ENCODE results near the gene NBEAL2.

The NBEAL2 gene

DNA sequence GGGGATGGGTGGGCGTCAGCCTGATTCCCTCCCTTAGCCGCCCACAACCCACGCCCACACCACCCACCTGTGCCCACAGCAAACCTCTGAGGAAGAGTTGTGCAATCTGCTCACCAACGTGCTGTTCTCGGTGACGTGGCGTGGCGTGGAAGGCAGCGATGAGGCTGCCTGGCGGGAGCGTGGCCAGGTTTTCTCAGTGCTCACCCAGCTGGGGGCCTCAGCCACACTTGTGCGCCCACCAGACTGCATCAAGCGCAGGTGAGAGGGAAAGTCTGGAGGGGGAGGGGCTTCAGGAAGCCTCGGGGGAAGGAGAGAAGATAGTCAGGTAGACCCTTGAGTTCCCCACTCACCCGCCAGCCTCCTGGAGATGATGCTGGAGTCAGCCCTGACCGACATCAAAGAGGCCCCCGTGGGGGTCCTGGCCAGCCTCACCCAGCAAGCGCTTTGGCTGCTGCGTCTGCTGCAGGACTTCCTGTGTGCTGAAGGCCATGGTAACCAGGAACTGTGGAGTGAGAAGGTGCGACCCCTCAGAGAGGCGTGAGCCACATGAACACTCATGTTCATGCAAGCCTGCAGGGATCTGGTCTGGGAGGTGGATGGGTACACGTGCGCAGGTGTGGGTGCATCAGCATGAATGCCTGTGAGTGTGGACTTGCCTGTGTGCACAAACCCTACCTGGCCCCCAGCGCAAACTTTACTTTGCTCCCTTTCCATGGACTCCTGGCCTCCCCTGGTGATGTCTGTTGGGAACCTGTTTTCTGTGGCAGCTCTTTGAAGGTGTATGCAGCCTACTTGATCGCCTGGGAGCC is 21.7 kb downstream of the NBEAL2 start:
- H3K4me1 ChIP-seq (ENCODE audit: control insufficient read depth in 2 of 2, insufficient read depth in 1 of 2, low read depth in 1 of 2, low read length in 2 of 2) = peaks cover 3 to 4% of the 10 kb centered on the region in 2 donors
- H4K8ac ChIP-seq (ENCODE audit: low read depth, low read length) = no peak overlapping the region
- no peak overlapping the region for H2BK5ac ChIP-seq (ENCODE audit: low read length)
- no peak overlapping the region for H3K4me3 ChIP-seq (ENCODE audit: low read length in 2 of 2)
- no CpG with 5 or more reads among the region's 25 CpGs for WGBS, 2 donors (ENCODE audit: extremely low coverage in 2 of 2, insufficient read length in 2 of 2, insufficient replicate concordance in 1 of 2)
- no peak overlapping the region for H3K18ac ChIP-seq (ENCODE audit: low read length)
- H3K27ac ChIP-seq (replicated peaks; ENCODE audit: low read length) = no peak overlapping the region
- peak overlapping the region; percentile 3 for H3K9ac ChIP-seq (ENCODE audit: low read depth, low read length, poor library complexity)
- peak overlapping the region; percentile 6 for H2BK12ac ChIP-seq (ENCODE audit: low read length)
- no peak overlapping the region for H3K23ac ChIP-seq (ENCODE audit: low read depth, low read length, poor library complexity)
- no peak overlapping the region for H2AK5ac ChIP-seq (ENCODE audit: low read depth, low read length)
- DNase-seq (ENCODE audit: low spot score) = no peak
- no peak overlapping the region for H2AFZ ChIP-seq (ENCODE audit: low read length)
- H3K4ac ChIP-seq (ENCODE audit: low read length) = no peak overlapping the region
- H3K4me2 ChIP-seq (ENCODE audit: insufficient read depth, low read length, poor library complexity, severe bottlenecking) = no peak overlapping the region
- no peaks in the 10 kb centered on the region for H3K9me3 ChIP-seq (replicated peaks in 1 of 2; ENCODE audit: control insufficient read depth in 2 of 2, insufficient read depth in 1 of 2, low read depth in 1 of 2, low read length in 2 of 2)
- H3K36me3 ChIP-seq (replicated peaks in 1 of 2; ENCODE audit: control insufficient read depth in 2 of 2, insufficient read depth in 2 of 2, low read length in 2 of 2) = peaks cover 0 to 8% of the 10 kb centered on the region in 2 donors
- H2BK15ac ChIP-seq (ENCODE audit: low read length) = no peak overlapping the region
- no peak overlapping the region for H4K91ac ChIP-seq (ENCODE audit: low read depth, low read length, poor library complexity)
- H3K27me3 ChIP-seq (ENCODE audit: control insufficient read depth in 3 of 3, insufficient read depth in 3 of 3, low read depth in 1 of 3, low read length in 3 of 3) = no peaks in the 10 kb centered on the region
- no peak overlapping the region for H3K14ac ChIP-seq (ENCODE audit: low read length)
- H3K79me1 ChIP-seq (ENCODE audit: low read depth, low read length) = peaks cover 2% of the 10 kb centered on the region
- no peak overlapping the region for H2BK120ac ChIP-seq (ENCODE audit: low read depth, low read length)

- H3K4me2 ChIP-seq (ENCODE audit: insufficient read depth, low read length, poor library complexity, severe bottlenecking) = no peak overlapping the region
- no peak overlapping the region for H4K91ac ChIP-seq (ENCODE audit: low read depth, low read length, poor library complexity)
- no peak overlapping the region for H2BK5ac ChIP-seq (ENCODE audit: low read length)
- peak overlapping the region; percentile 43 for H3K23ac ChIP-seq (ENCODE audit: low read depth, low read length, poor library complexity)
- no peak overlapping the region for H2BK15ac ChIP-seq (ENCODE audit: low read length)
- no peak overlapping the region for H2AFZ ChIP-seq (ENCODE audit: low read length)
- no peaks in the 10 kb centered on the region for H3K27me3 ChIP-seq (ENCODE audit: control insufficient read depth in 3 of 3, insufficient read depth in 3 of 3, low read depth in 1 of 3, low read length in 3 of 3)
- peaks cover 0 to 9% of the 10 kb centered on the region in 2 donors for H3K36me3 ChIP-seq (replicated peaks in 1 of 2; ENCODE audit: control insufficient read depth in 2 of 2, insufficient read depth in 2 of 2, low read length in 2 of 2)
- H2BK12ac ChIP-seq (ENCODE audit: low read length) = no peak overlapping the region
- H3K4me3 ChIP-seq (ENCODE audit: low read length in 2 of 2) = no peak overlapping the region
- H3K79me1 ChIP-seq (ENCODE audit: low read depth, low read length) = peaks cover 2% of the 10 kb centered on the region
- H3K14ac ChIP-seq (ENCODE audit: low read length) = peak overlapping the region; percentile 84
- no peak overlapping the region for H2BK120ac ChIP-seq (ENCODE audit: low read depth, low read length)
- no peak overlapping the region for H4K8ac ChIP-seq (ENCODE audit: low read depth, low read length)
- no peak overlapping the region for H3K9ac ChIP-seq (ENCODE audit: low read depth, low read length, poor library complexity)
- no peak overlapping the region for H2AK5ac ChIP-seq (ENCODE audit: low read depth, low read length)
- H3K18ac ChIP-seq (ENCODE audit: low read length) = no peak overlapping the region
- no peaks in the 10 kb centered on the region for H3K9me3 ChIP-seq (replicated peaks in 1 of 2; ENCODE audit: control insufficient read depth in 2 of 2, insufficient read depth in 1 of 2, low read depth in 1 of 2, low read length in 2 of 2)
- no CpG with 5 or more reads among the region's 16 CpGs for WGBS, 2 donors (ENCODE audit: extremely low coverage in 2 of 2, insufficient read length in 2 of 2, insufficient replicate concordance in 1 of 2)
- no peak overlapping the region for H3K27ac ChIP-seq (replicated peaks; ENCODE audit: low read length)
- H3K4me1 ChIP-seq (ENCODE audit: control insufficient read depth in 2 of 2, insufficient read depth in 1 of 2, low read depth in 1 of 2, low read length in 2 of 2) = peaks cover 3 to 4% of the 10 kb centered on the region in 2 donors
- no peak overlapping the region for H3K4ac ChIP-seq (ENCODE audit: low read length)
- DNase-seq (ENCODE audit: low spot score) = no peak
These were observed 22.3 kb downstream of the NBEAL2 start for GRCh38 chr3:47001731-47002170.

DNA sequence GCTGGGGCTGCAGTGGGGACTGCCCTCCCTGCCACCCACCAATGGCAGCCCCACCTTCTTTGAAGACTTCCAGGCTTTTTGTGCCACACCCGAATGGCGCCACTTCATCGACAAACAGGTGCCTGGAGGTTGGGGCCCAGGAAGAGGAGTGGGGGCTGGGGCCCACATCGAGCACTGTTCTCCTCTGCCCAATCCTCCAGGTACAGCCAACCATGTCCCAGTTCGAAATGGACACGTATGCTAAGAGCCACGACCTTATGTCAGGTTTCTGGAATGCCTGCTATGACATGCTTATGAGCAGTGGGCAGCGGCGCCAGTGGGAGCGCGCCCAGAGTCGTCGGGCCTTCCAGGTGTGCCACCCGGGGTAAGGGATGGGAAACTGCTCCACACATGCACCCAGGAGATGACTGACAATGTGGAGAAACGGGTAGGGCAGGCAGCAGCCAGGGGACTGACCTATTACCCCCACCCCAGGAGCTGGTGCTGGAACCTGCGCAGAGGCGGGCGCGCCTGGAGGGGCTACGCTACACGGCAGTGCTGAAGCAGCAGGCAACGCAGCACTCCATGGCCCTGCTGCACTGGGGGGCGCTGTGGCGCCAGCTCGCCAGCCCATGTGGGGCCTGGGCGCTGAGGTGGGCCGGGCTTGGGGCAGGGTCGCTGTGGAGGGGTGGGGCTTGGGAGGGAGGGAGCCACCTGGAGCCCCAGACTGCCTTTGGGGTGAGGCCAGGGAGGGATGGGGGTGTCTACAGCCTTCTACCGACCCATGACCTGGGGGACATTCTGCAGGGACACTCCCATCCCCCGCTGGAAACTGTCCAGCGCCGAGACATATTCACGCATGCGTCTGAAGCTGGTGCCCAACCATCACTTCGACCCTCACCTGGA is 22.9 kb downstream of the NBEAL2 start:
- H3K23ac ChIP-seq (ENCODE audit: low read depth, low read length, poor library complexity) = peak overlapping the region; percentile 73
- H3K4me3 ChIP-seq (ENCODE audit: low read length in 2 of 2) = no peak overlapping the region
- H2BK120ac ChIP-seq (ENCODE audit: low read depth, low read length) = no peak overlapping the region
- H2BK12ac ChIP-seq (ENCODE audit: low read length) = no peak overlapping the region
- no peak overlapping the region for H3K9ac ChIP-seq (ENCODE audit: low read depth, low read length, poor library complexity)
- H3K4me2 ChIP-seq (ENCODE audit: insufficient read depth, low read length, poor library complexity, severe bottlenecking) = no peak overlapping the region
- peaks cover 2% of the 10 kb centered on the region for H3K79me1 ChIP-seq (ENCODE audit: low read depth, low read length)
- DNase-seq (ENCODE audit: low spot score) = no peak
- peaks cover 0 to 9% of the 10 kb centered on the region in 2 donors for H3K36me3 ChIP-seq (replicated peaks in 1 of 2; ENCODE audit: control insufficient read depth in 2 of 2, insufficient read depth in 2 of 2, low read length in 2 of 2)
- WGBS, 2 donors (ENCODE audit: extremely low coverage in 2 of 2, insufficient read length in 2 of 2, insufficient replicate concordance in 1 of 2) = no CpG with 5 or more reads among the region's 35 CpGs
- H3K14ac ChIP-seq (ENCODE audit: low read length) = peak overlapping the region; percentile 84
- H3K4ac ChIP-seq (ENCODE audit: low read length) = no peak overlapping the region
- H3K4me1 ChIP-seq (ENCODE audit: control insufficient read depth in 2 of 2, insufficient read depth in 1 of 2, low read depth in 1 of 2, low read length in 2 of 2) = peaks cover 3 to 4% of the 10 kb centered on the region in 2 donors
- no peak overlapping the region for H4K91ac ChIP-seq (ENCODE audit: low read depth, low read length, poor library complexity)
- H2BK5ac ChIP-seq (ENCODE audit: low read length) = peak overlapping the region; percentile 66
- peak overlapping the region; percentile 28 for H3K18ac ChIP-seq (ENCODE audit: low read length)
- no peak overlapping the region for H2BK15ac ChIP-seq (ENCODE audit: low read length)
- no peak overlapping the region for H2AFZ ChIP-seq (ENCODE audit: low read length)
- no peak overlapping the region for H3K27ac ChIP-seq (replicated peaks; ENCODE audit: low read length)
- H3K27me3 ChIP-seq (ENCODE audit: control insufficient read depth in 3 of 3, insufficient read depth in 3 of 3, low read depth in 1 of 3, low read length in 3 of 3) = no peaks in the 10 kb centered on the region
- H3K9me3 ChIP-seq (replicated peaks in 1 of 2; ENCODE audit: control insufficient read depth in 2 of 2, insufficient read depth in 1 of 2, low read depth in 1 of 2, low read length in 2 of 2) = no peaks in the 10 kb centered on the region
- peak overlapping the region; percentile 29 for H4K8ac ChIP-seq (ENCODE audit: low read depth, low read length)
- H2AK5ac ChIP-seq (ENCODE audit: low read depth, low read length) = peak overlapping the region; percentile 90

GRCh38 chr3:47003056-47003410 is 23.6 kb downstream of the NBEAL2 start:
- no peak overlapping the region for H4K91ac ChIP-seq (ENCODE audit: low read depth, low read length, poor library complexity)
- no peak overlapping the region for H3K4me3 ChIP-seq (ENCODE audit: low read length in 2 of 2)
- H3K4me2 ChIP-seq (ENCODE audit: insufficient read depth, low read length, poor library complexity, severe bottlenecking) = no peak overlapping the region
- peaks cover 0 to 9% of the 10 kb centered on the region in 2 donors for H3K36me3 ChIP-seq (replicated peaks in 1 of 2; ENCODE audit: control insufficient read depth in 2 of 2, insufficient read depth in 2 of 2, low read length in 2 of 2)
- H2AFZ ChIP-seq (ENCODE audit: low read length) = no peak overlapping the region
- no peak overlapping the region for H3K4ac ChIP-seq (ENCODE audit: low read length)
- no peak for DNase-seq (ENCODE audit: low spot score)
- H2AK5ac ChIP-seq (ENCODE audit: low read depth, low read length) = peak overlapping the region; percentile 90
- no peak overlapping the region for H3K9ac ChIP-seq (ENCODE audit: low read depth, low read length, poor library complexity)
- H2BK15ac ChIP-seq (ENCODE audit: low read length) = no peak overlapping the region
- H2BK120ac ChIP-seq (ENCODE audit: low read depth, low read length) = no peak overlapping the region
- H3K23ac ChIP-seq (ENCODE audit: low read depth, low read length, poor library complexity) = no peak overlapping the region
- no peak overlapping the region for H3K27ac ChIP-seq (replicated peaks; ENCODE audit: low read length)
- no peak overlapping the region for H3K14ac ChIP-seq (ENCODE audit: low read length)
- H2BK5ac ChIP-seq (ENCODE audit: low read length) = peak overlapping the region; percentile 66
- WGBS, 2 donors (ENCODE audit: extremely low coverage in 2 of 2, insufficient read length in 2 of 2, insufficient replicate concordance in 1 of 2) = no CpG with 5 or more reads among the region's 10 CpGs
- no peaks in the 10 kb centered on the region for H3K9me3 ChIP-seq (replicated peaks in 1 of 2; ENCODE audit: control insufficient read depth in 2 of 2, insufficient read depth in 1 of 2, low read depth in 1 of 2, low read length in 2 of 2)
- H4K8ac ChIP-seq (ENCODE audit: low read depth, low read length) = peak overlapping the region; percentile 29
- peaks cover 2% of the 10 kb centered on the region for H3K79me1 ChIP-seq (ENCODE audit: low read depth, low read length)
- peak overlapping the region; percentile 48 for H3K18ac ChIP-seq (ENCODE audit: low read length)
- H2BK12ac ChIP-seq (ENCODE audit: low read length) = no peak overlapping the region
- H3K4me1 ChIP-seq (ENCODE audit: control insufficient read depth in 2 of 2, insufficient read depth in 1 of 2, low read depth in 1 of 2, low read length in 2 of 2) = peaks cover 3 to 4% of the 10 kb centered on the region in 2 donors
- no peaks in the 10 kb centered on the region for H3K27me3 ChIP-seq (ENCODE audit: control insufficient read depth in 3 of 3, insufficient read depth in 3 of 3, low read depth in 1 of 3, low read length in 3 of 3)
